Lung (tissue), 12 donors: Measurements from ENCODE around the gene SLC23A3. TPM values are rescaled to one million over a fixed set of nuclear protein-coding genes. Genes with fewer than 3 reads are reported as not detected.
A peak's percentile ranks its signal among the peaks of the same experiment; 100 is the strongest.

Experiments
- ATAC-seq: fragments of 200-7000 bp; cut with Tn5 transposase; one replicate; pipeline ENCODE4 v1.9.1; 2020; ENCODE audit warnings: moderate number of reproducible peaks; ENCODE audit not compliant: insufficient read depth, low FRiP score
- DNase-seq, 3 donors: peaks; one replicate each; pipeline ENCODE4 v3.0.0-alpha.2; 2013 to 2017
- H3K27ac ChIP-seq, 2 donors: one replicate each; pipeline ENCODE4 v1.5.1; 2013; ENCODE audit warnings: mild to moderate bottlenecking in 2 of 2, moderate library complexity in 2 of 2, control low read depth in 1 of 2, inconsistent platforms in 1 of 2, low read depth in 1 of 2, low read length in 1 of 2
- H3K27me3 ChIP-seq, 3 donors: one replicate each; pipeline ENCODE4 v1.5.1; 2013; ENCODE audit warnings: low read length in 2 of 3; ENCODE audit not compliant: control insufficient read depth in 3 of 3, insufficient read depth in 3 of 3
- H3K36me3 ChIP-seq, 4 donors: one replicate each; pipeline ENCODE4 v1.5.1; 2013; ENCODE audit warnings: low read length in 4 of 4, mild to moderate bottlenecking in 1 of 4, moderate library complexity in 1 of 4; ENCODE audit not compliant: control insufficient read depth in 4 of 4, insufficient read depth in 4 of 4
- H3K4me1 ChIP-seq, 5 donors: one replicate each; pipeline ENCODE4 v1.5.1; 2013; ENCODE audit warnings: low read length in 5 of 5, mild to moderate bottlenecking in 2 of 5, moderate library complexity in 1 of 5; ENCODE audit not compliant: control insufficient read depth in 5 of 5, insufficient read depth in 5 of 5
- H3K4me3 ChIP-seq: one replicate; pipeline ENCODE4 v1.5.1; 2013; ENCODE audit warnings: mild to moderate bottlenecking, control low read depth, moderate library complexity
- H3K9ac ChIP-seq, 2 donors: one replicate each; pipeline ENCODE4 v1.5.1; 2013; ENCODE audit warnings: low read length in 2 of 2, control low read depth in 1 of 2; ENCODE audit not compliant: insufficient read depth in 1 of 2
- H3K9me3 ChIP-seq, 4 donors: one replicate each; pipeline ENCODE4 v1.5.1; 2013; ENCODE audit warnings: low read length in 3 of 4, mild to moderate bottlenecking in 1 of 4, moderate library complexity in 1 of 4; ENCODE audit not compliant: control insufficient read depth in 4 of 4, insufficient read depth in 3 of 4
- WGBS, 2 donors: extraction: QIAGEN DNeasy Blood & Tissue Kit; methylation state at CpG; one replicate each; pipeline ENCODE4 v1.1.7; 2013; 5-methylcytosine and 5-hydroxymethylcytosine counted together
- polyA plus RNA-seq, 2 donors: library from polyadenylated mRNA; stranded (reverse); fragments of 200-250 nt; gene quantifications; one replicate each; pipeline ENCODE4 v1.2.1, GENCODE V29; 2013
- total RNA-seq, 2 donors: library from RNA; depleted of rRNA in 1 of 2; stranded (reverse); fragments of >200 nt in 1 of 2; gene quantifications; one replicate each; pipeline ENCODE4 v1.2.1, GENCODE V29; 2014 to 2021
- TF ChIP-seq, protein P1 (sequence below): IDR thresholded peaks from 2 replicates; pipeline ENCODE4 v1.5.1; 2012; ENCODE audit warnings: mild to moderate bottlenecking; ENCODE audit errors: control extremely low read depth, extremely low read depth
- donor health status: control.
- donor health status: control.
- donor health status: Bipolar disorder and iron deficiency.
- donor health status: healthy.
- donor health status: DM: yes; HTN: yes; CAD: no.

The SLC23A3 gene
- total and polyA plus RNA-seq, 4 donors = 0.80 to 2.5 (median 1.9) TPM

DNA sequence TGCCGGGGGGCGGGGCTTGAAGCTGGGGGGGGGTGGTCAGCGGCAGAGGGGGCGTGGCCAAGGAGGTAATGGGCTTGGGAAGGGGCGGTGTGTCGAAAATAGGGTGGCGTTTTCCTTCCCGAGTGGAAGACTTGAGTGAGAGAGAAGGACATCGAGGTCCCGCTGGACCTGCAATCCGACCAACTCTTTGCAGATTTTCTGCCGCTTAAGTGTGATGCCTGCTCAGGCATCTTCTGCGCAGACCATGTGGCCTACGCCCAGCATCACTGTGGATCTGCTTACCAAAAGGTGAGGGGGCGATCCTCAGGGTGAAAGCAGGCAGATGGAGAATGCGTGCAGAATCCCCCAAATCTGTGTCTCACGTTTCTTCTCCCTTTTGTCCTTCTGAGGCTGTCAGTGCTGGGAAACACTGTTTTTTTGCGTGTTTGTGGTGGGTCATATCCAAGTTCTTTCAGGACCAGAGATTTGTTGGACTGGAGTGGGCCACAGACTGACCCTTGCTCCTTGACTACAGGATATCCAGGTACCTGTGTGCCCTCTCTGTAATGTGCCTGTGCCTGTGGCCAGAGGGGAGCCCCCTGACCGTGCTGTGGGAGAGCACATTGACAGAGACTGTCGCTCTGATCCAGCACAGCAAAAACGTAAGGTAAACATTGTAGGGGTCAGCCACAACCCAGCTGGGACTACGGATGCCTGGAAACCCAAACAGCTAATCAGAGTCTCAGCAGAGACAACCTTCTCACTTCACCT lies 37.5 kb upstream of the SLC23A3 start:
- Histone ChIP-seq H3K9me3 (no peaks in the 10 kb centered on the region), H3K36me3 (peaks cover 4 to 22% (median 16%) of the 10 kb centered on the region in 4 donors), H3K27ac (peak overlapping the region; percentile 79 to 93), H3K9ac (peak overlapping the region; percentile 28 to 82), H3K4me3 (peak overlapping the region; percentile 64), H3K27me3 (no peaks in the 10 kb centered on the region), H3K4me1 (peaks cover 0 to 22% (median 12%) of the 10 kb centered on the region in 5 donors)
- ATAC-seq (peak; percentile 1), DNase-seq (peak in 2 of 3 donors; percentile 28 to 36)
- TF ChIP-seq, protein P1, sequence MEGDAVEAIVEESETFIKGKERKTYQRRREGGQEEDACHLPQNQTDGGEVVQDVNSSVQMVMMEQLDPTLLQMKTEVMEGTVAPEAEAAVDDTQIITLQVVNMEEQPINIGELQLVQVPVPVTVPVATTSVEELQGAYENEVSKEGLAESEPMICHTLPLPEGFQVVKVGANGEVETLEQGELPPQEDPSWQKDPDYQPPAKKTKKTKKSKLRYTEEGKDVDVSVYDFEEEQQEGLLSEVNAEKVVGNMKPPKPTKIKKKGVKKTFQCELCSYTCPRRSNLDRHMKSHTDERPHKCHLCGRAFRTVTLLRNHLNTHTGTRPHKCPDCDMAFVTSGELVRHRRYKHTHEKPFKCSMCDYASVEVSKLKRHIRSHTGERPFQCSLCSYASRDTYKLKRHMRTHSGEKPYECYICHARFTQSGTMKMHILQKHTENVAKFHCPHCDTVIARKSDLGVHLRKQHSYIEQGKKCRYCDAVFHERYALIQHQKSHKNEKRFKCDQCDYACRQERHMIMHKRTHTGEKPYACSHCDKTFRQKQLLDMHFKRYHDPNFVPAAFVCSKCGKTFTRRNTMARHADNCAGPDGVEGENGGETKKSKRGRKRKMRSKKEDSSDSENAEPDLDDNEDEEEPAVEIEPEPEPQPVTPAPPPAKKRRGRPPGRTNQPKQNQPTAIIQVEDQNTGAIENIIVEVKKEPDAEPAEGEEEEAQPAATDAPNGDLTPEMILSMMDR = no peak
- WGBS, 2 donors = 14 to 20% methylated on average over 22 of the region's 22 CpGs

DNA sequence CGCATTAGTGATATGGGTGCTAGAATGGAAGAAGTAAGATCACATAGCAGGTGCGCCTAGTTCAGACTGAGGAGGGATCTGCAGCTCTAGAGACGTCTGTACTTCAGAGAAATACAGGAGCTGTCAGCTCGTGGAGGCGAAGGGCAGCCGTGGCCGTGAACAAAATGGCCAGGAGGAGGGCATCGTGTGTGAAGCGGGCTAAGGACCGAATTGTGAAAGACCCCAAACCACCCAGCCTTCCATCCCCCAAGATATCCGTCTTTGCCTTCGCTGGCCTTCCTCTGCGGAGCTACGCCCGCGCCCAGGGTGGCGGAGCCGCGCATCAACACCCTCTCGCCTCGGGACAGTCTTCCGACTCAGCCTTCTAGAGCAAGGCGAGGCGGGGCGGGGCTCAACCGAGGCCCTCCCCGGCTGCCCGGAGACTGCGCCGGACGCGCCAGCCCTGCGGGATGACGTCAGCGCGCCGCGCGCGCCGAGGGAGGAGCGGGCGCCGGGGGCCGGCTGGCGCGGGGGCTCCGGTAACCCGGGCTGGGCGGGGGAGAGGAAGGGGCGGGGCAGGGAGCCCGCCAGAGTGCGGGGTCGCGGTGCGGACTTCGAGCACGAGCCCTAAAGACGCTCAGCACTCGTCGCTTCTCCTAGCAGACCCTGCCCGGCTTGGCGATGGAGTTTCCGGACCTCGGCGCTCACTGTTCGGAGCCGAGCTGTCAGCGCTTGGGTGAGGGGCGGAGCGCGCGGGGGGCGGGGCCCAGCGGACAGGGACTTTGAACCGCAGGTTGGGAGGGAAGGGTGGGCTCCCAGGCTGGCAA lies 36.7 kb upstream of the SLC23A3 start, which contains the start of gene ZFAND2B:
Gene ZFAND2B, plus strand, starts transcription at position 455 of the 806 bp plus-strand sequence. Its CDS starts 206 bp downstream, at position 661.
- no peaks in the 10 kb centered on the region for H3K27me3 ChIP-seq
- H3K4me3 ChIP-seq = peak within 1 kb of the TSS; percentile 64
- WGBS, 2 donors = 0% methylated on average over 49 to 76 of the region's 76 CpGs
- ATAC-seq (peak; percentile 99), DNase-seq (peak; percentile 96 to 98 (median 96))
- peak within 1 kb of the TSS; percentile 95 to 97 for H3K9ac ChIP-seq
- TF ChIP-seq, protein P1 = no peak
- peak within 1 kb of the TSS; percentile 79 to 93 for H3K27ac ChIP-seq
- peaks cover 0 to 22% (median 12%) of the 10 kb centered on the region in 5 donors for H3K4me1 ChIP-seq
- no peaks in the 10 kb centered on the region for H3K9me3 ChIP-seq
- peaks cover 4 to 18% (median 15%) of the 10 kb centered on the region in 4 donors for H3K36me3 ChIP-seq

DNA sequence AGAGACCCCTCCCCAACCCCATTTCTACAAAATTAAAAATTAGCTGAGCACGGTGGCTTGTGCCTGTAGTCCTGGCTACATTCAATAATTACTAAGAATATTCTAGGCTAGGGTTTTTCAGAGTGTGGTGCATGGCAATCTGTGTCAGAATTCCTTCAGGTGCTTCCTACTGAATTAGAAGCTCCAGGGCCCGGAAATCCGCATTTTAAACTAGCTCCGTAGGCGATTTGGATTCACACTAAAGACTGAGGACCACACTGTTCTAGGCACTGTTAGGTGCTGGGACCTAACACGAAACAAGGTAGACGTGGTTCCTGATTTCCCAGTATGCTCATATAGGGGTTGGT lies 36.1 kb upstream of the SLC23A3 start:
- H3K36me3 ChIP-seq = peaks cover 4 to 15% (median 15%) of the 10 kb centered on the region in 4 donors
- peaks cover 0 to 22% (median 12%) of the 10 kb centered on the region in 5 donors for H3K4me1 ChIP-seq
- DNase-seq (no peak), ATAC-seq (no peak)
- H3K9me3 ChIP-seq = no peaks in the 10 kb centered on the region
- TF ChIP-seq, protein P1 = no peak
- peak overlapping the region; percentile 44 for H3K4me3 ChIP-seq
- H3K27ac ChIP-seq = peak overlapping the region; percentile 79 to 93
- 15 to 20% methylated on average over 7 of the region's 7 CpGs for WGBS, 2 donors
- no peaks in the 10 kb centered on the region for H3K27me3 ChIP-seq
- H3K9ac ChIP-seq = peak overlapping the region; percentile 95 to 97
